ENCODE data around the gene ELF2.

- TF ChIP-seq, protein P1, sequence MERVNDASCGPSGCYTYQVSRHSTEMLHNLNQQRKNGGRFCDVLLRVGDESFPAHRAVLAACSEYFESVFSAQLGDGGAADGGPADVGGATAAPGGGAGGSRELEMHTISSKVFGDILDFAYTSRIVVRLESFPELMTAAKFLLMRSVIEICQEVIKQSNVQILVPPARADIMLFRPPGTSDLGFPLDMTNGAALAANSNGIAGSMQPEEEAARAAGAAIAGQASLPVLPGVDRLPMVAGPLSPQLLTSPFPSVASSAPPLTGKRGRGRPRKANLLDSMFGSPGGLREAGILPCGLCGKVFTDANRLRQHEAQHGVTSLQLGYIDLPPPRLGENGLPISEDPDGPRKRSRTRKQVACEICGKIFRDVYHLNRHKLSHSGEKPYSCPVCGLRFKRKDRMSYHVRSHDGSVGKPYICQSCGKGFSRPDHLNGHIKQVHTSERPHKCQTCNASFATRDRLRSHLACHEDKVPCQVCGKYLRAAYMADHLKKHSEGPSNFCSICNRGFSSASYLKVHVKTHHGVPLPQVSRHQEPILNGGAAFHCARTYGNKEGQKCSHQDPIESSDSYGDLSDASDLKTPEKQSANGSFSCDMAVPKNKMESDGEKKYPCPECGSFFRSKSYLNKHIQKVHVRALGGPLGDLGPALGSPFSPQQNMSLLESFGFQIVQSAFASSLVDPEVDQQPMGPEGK (CRISPR knock-in tag; IDR thresholded peaks at IDR 0.05; ENCODE audit: borderline replicate concordance) = no peak
- no peak for TF ChIP-seq SNAI2 (CRISPR knock-in tag; IDR thresholded peaks at IDR 0.05)
Observed at GRCh38 chr4:139196462-139196861, 19.4 kb upstream of the ELF2 start.
